ENCODE measurements around the gene NEDD4. TPM values are rescaled to one million over a fixed set of nuclear protein-coding genes. Genes with fewer than 3 reads are reported as not detected.
"Not testable (repeated sequence)": the region's sequence is repeated elsewhere in the genome, so short reads cannot be mapped to it uniquely, and the experiment has no call there.

Gene NEDD4
- 23.0 and 32.6 TPM in 2 replicates for total RNA-seq (2014; rRNA removed; shearing (Covaris generic))

DNA sequence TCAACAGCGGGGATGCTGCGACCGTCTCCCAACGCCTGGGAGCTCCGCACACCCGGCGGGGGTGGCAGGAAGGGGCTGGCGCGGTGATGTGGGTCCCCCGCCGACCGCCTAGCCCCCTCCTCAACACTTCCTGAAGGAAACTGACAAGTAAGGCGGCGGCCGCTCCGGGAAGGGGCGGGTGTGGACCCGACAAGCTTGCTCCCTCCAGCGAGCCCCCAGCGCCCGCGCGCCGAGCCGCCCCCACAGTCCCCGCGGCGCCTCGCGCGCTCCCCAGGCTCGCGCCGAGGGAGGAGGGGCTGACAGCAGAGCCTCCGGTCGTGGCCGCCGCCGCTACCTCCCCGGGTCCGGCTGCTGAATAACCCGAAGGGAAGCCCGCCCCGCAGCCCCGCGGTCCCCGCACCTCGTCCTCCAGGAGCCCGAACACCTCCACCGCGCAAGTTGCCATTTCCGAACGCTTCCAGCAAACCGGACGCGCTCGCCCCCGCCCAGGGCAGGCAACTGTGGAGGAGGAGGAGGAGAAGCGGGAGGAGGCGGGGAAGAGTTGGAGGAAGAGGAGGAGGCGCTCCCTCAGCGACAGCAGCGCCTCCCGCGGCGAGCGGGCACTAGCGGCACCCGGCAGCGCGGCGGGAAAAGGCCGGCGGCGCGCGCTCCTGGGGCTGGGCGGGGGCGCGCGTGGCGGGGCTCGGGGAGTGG, at the start of gene NEDD4:
Gene NEDD4 (minus strand): TSS at position 502 of the 693 bp plus-strand sequence. CDS start 57 bp downstream, at position 445.
- peak; percentile 85 for DNase-seq (ENCODE audit: low read depth)

DNA sequence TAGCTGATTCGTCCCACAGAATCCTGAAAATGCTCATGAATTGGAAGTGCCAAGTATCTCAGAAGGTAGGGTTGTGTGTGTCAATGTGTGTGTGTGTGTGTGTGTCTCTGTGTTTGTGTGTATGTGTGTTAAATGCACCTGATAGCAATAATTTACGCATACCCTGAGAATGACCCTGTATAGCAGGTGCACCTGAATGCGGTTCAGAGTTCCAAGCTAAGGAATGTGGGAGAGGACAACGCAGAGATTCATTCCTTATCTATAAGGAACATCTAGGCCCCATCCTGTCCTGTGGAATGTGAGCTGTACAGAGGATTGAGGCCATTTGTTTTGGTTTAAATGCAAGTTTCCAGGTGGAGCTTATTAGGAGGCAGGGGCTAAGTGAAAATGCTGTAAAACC, 49.1 kb upstream of the NEDD4 start:
- peak; percentile 10 for DNase-seq (ENCODE audit: low read depth)

GRCh38 chr15:56042031-56042430, 48.6 kb upstream of the NEDD4 start:
- peak; percentile 24 for DNase-seq (ENCODE audit: low read depth)

GRCh38 chr15:56040081-56041035, 46.9 kb upstream of the NEDD4 start:
- peak; percentile 93 for DNase-seq (ENCODE audit: low read depth)

- no peak for DNase-seq (ENCODE audit: low read depth)
These were observed 45.3 kb upstream of the NEDD4 start for GRCh38 chr15:56038707-56039106.

- DNase-seq (ENCODE audit: low read depth): no peak
These were observed 44.6 kb upstream of the NEDD4 start for GRCh38 chr15:56038015-56038414.

- no peak for DNase-seq (ENCODE audit: low read depth)
These were observed 43.2 kb upstream of the NEDD4 start for GRCh38 chr15:56036546-56037067.

- no peak for DNase-seq (ENCODE audit: low read depth)
These were observed 41.8 kb upstream of the NEDD4 start for GRCh38 chr15:56035166-56035565.

DNA sequence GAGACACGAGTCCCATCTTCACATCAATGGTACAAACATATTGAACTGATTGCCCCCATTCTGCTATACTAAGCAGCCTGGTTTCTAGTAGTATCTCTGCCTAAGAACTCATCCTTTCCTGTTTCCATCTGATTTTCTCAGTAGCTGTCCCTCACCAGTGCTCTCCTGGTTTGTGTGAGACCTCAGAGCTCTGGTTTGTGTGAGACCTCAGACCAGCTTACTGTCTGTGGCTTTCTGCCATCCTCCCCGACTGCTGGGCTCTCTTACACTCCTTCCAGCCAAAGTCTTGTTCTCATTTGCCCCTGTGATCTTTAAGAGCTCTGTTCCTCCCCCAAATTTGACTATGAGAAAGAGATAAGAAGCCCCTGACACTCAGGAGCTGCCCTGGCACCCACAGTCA, 41.1 kb upstream of the NEDD4 start:
- no peak for DNase-seq (ENCODE audit: low read depth)

- no peak for DNase-seq (ENCODE audit: low read depth)
These were observed 39.0 kb upstream of the NEDD4 start for GRCh38 chr15:56032373-56032772.

DNA sequence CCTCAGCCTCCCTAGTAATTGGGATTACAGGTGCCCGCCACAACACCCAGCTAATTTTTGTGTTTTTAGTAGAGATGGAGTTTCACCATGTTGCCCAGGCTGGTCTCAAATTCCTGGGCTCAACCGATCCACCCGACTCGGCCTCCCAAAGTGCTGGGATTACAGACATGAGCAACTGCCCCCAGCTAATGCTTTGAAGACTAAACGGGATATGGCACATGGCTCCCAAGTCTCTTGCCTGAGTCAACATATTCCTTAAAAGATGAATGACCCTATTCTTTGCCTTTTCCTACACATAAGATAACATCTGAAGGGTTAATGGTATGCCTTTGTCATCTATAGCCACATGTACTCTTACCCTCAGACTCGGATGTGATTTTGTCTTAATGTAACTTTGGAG, 38.4 kb upstream of the NEDD4 start:
- DNase-seq (ENCODE audit: low read depth): no peak

DNA sequence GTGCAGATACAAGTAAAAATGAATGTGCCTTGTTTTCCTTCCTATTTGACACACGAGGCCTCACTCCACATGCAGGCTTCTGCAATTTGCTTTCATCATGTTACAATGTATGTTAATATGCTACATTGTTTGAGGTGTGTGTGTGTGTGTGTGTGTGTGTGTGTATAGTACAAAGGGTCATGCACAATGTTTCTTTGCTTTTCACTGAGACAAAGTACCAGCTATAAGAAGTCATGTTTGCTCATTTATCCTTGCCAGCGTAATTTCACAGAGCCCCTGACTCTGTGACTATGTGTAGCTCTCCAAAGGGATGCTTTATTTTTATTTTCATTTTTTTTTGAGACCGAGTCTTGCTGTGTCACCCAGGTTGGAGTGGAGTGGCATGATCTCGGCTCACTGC, 38.0 kb upstream of the NEDD4 start:
- DNase-seq (ENCODE audit: low read depth): no peak

- no peak for DNase-seq (ENCODE audit: low read depth)
These were observed 35.0 kb upstream of the NEDD4 start for GRCh38 chr15:56028430-56028829.

DNA sequence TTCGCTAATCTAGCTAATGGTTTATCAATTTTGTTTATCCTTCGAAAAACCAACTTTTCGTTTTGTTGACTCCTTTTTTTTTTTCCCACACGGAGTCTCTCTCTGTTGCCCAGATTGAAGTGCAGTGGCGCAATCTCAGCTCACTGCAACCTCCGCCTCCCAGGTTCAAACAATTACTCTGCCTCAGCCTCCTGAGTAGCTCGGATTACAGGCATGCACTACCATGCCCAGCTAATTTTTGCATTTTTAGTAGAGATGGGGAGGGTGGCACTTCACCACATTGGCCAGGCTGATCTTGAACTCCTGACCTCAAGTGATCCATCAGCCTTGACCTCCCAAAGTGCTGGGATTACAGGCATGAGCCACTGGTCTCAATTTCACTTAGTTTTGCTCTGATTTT, 29.7 kb upstream of the NEDD4 start:
- DNase-seq (ENCODE audit: low read depth): not testable (repeated sequence)

GRCh38 chr15:56019819-56020486, 26.5 kb upstream of the NEDD4 start:
- no peak for DNase-seq (ENCODE audit: low read depth)

DNA sequence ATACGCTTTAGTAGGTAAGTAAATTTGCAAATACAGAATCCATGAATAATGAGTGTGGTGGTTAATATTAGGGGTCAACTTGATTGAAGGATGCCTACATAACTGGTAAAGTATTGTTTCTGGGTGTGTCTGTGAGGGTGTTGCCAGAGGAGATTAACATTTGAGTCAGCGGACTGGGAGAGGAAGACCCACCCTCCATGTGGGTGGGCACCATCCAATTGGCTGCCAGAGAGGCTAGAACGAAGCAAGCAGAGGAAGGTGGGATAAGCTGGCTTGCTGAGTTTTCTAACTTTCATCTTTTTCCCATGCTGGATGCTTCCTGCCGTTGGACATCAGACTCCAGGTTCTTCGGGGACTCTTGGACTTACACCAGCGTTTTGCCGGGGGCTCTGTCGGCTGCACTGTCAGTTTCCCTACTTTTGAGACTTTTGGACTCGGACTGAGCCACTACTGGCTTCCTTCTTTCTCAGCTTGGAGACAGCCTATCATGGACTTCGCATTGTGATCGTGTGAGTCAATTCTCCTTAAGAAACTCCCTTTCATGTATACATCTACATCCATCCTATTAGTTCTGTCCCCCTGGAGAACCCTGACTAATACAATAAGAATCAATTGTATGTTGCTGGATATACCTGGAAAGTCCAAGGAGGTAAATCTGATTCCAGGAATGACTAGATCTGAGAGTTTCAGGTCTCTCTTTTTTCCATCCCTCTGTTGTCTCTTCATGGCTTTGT, 25.8 kb upstream of the NEDD4 start:
- no peak for DNase-seq (ENCODE audit: low read depth)

- no peak for DNase-seq (ENCODE audit: low read depth)
These were observed 24.5 kb upstream of the NEDD4 start for GRCh38 chr15:56017920-56018319.

- no peak for DNase-seq (ENCODE audit: low read depth)
These were observed 24.1 kb upstream of the NEDD4 start for GRCh38 chr15:56017511-56017910.

DNA sequence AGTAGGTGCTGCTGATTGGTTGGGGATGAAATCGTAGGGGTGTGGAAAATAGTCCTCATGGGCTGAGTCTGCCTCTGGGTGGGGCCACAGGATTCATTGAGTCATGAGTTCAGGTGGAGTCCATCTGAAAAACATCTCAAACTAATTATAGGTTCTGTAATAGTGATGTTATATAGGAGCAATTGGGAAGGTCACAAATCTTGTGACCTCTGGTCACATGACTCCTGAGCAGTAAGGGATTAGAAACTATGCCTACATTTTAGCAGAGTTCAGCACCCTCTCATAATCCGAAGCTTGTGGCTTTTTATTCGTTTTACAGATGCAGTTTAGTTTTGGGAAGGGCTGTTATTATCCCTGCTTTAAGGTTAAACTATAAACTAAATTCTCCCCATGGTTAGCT, 22.9 kb upstream of the NEDD4 start:
- no peak for DNase-seq (ENCODE audit: low read depth)

GRCh38 chr15:56014677-56015076, 21.3 kb upstream of the NEDD4 start:
- DNase-seq (ENCODE audit: low read depth): no peak

DNA sequence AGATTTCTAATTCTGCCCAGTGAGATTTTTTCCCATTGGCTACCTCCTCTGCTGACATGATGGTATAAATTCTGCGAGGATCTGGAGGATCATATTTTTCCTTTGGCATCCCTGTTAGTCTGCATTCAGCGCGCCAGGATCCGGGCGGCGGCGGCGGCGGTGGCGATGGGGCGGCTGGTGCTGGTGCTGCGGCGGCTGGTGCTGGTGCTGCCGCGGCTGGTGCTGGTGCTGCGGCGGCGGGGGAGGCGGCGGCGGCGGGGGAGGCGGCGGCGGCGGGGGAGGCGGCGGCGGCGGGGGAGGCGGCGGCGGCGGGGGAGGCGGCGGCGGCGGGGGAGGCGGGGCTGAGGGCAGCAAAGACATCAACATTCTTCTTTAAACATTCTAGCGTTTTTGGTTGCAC, 13.6 kb upstream of the NEDD4 start:
- not testable (repeated sequence) for DNase-seq (ENCODE audit: low read depth)

Data from M059J (cell line).